Stimulated activated CD4-positive, alpha-beta T cell treated with anti-CD3 and anti-CD28 coated beads, Interleukin-12 subunit alpha, Interleukin-12 subunit beta, amount 100 ng/mL, for 48 hours (primary cell): Measurements from ENCODE around the gene CENPX.

Experiments
- DNase-seq, 3 donors: peaks; one replicate each; pipeline ENCODE4 v3.0.0-alpha.2; 2020; ENCODE audit warnings: low read depth in 2 of 3, low spot score in 1 of 3

Gene CENPX

DNA sequence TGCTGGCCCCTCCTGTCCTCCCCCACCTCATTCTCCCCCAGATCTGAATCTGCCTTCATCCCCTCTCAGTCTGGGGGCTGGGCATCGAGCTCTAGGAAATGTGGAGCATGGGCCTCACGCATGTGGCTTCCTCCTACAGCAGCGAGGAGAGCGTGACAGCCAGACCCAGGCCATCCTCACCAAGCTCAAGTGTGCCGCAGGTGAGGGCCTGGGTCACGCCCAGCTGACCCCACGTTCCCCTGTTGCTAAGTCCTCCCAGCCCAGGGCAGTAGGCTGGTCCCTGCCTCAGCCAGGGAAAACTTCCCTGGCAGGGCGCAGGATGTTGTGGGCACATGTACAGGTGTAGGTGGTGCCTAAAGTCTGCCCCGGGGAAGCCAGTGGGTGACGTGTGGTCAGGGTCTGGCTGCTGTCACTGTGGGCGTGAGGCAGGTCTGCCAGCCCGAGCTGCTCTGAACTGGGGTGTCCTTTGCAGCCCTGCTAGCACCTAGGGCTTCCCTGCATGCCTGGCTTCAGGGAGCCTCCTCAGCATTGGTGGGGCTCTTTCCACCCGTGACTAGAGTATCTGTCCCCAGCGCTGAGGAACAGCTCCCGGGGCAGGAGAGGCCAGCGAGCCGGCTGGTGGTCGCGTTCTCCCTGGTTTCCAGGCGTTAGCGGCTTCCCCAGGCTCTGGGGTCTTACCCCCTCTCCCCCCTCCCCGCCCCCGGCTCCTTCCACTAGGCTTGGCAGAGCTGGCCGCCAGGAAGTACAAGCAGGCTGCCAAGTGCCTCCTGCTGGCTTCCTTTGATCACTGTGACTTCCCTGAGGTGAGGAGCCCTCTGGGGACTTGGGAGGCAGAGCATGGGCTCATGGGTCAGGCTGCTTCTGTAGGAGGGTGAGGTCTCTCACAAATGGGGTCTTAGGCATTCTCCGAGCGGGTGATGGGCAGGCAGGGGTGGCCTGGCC, 32.6 kb upstream of the CENPX start:
- DNase-seq = no peak

DNA sequence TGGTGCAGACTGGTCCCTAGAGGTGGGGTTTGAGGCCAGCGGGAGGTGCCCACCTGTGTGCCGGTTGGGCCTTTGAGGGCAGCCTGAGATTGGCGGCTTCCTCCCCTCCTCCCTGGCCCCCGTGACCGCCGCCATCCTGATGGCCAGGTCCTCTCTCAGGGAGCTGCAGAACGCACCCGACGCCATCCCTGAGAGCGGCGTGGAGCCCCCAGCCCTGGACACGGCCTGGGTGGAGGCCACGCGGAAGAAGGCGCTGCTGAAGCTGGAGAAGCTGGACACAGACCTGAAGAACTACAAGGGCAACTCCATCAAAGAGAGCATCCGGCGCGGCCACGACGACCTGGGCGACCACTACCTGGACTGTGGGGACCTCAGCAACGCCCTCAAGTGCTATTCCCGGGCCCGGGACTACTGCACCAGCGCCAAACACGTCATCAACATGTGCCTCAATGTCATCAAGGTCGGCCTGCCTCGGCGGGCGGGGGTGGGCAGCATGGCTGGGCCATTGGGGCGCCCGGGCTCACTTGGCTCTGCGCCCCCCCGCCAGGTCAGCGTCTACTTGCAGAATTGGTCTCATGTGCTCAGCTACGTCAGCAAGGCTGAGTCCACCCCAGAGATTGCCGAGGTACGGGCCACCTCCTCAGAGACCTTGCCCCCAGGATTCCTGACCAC, 31.8 kb upstream of the CENPX start:
- DNase-seq = no peak

DNA sequence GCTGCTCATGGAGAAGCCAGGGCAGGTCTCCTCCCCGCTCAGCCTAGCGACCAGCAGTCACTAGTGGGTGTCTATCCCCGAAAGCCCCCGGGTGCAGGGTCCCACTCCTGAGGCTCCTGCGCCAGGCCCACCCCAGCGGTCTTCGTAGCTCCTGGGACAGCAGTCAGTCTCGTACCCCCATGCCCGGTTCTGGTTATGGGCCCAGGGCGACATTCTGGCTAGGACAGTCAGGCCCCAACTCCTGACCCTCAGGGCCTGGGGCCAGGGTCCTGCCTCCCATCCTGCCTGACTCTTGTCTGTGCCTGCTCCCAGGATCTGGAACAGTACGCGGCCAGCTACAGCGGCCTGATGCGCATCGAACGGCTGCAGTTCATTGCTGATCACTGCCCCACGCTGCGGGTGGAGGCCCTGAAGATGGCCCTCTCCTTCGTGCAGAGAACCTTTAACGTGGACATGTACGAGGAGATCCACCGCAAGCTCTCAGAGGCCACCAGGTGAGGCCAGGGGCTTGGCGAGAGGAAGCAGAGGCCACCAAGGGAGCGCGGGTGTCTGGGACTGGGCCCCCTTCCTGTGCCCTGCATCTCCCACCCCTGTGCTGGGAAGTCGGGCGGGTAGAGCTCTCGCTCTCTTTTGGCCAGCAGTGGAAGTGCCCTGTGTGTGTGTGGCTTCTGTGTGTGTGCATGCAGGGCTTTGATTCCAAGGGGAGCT, 31.0 kb upstream of the CENPX start:
- no peak for DNase-seq

DNA sequence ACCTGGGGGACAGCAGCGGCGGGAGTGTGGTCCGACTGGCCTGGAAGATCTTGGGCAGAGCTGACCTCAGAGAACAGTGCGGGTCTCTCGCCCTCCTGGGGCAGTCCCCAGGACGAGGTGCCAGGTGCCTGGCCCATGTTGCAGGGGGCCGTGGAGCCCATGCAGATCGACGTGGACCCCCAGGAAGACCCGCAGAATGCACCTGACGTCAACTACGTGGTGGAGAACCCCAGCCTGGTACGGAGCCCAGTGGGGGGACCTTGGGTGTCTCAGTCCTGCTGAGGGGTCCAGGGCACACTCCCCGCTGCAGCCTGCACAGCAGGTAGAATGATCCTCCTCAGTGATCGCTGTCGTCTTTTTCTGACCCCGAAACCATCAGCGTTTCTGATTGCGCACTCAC, 30.5 kb upstream of the CENPX start:
- DNase-seq = no peak

DNA sequence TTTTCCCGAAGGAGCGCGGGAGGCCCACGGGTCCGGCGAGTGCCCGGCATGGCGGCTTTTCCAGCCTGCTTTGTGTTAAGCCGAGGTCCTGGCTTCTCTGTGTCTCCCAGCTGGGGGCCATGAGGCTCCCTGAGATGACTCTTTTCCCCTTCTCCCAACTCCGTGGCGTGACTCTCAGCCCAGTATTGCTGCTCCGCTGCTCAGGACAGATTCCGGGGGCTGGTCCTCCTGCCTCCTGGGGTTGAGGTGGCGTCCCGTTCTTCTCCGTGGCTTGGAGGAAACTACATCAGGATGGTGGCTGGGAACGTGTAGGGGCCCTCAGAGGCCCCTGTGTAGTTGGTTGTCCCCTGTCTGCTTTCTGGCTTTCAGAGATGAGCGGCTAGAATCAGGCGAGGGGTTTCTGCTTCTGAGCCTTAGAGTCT, 30.0 kb upstream of the CENPX start:
- DNase-seq = no peak

DNA sequence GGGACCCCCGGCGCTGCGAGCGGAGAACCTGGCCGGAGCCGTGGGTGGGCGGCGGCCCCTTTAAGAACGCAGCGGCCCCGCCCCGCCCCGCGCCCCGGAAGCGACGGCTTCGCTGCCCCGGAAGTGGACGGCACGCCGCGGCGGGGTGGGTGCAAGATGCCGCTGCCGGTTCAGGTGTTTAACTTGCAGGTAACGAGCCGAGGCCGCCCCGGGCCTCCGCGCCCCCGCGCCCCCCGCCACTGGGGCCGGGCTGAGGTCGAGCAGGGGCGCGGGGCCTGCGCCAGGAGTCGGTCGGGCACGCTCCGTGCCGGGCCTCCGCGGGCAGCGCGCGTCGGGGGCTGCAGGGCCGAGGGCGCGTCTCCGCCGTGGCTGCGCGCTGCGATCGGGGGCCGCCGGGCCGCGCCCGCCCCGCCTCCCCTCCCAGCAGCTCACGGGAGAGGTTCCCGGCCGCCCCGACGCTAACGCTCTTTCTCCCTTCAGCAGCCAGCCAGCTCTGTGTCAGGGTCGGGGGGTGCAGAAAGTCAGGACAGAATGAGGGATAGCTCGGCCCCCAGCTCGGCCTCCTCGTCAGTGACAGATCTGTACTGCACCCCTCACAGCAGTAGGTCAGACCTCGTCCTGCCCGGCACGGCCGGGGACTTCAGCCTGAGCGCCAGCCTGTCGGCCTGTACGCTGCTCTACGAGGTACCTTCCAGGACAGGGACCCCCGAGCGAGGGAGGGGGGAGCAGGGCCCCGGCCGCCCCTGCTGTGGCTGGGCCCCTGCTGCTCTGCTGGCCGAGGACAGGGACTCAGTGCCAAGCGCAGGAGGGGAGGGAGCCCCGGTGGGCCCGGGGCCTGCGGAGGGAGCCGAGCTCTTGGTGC, 29.3 kb upstream of the CENPX start, which contains the start of the genes GPS1 and RFNG:
TSS of gene GPS1 (plus strand) at position 123 of the 862 bp plus-strand sequence. CDS start at position 157, 34 bp downstream.
TSS of gene RFNG (minus strand) at position 36 of the 862 bp plus-strand sequence. CDS start 45 bp downstream, outside the sequence.
- peak; percentile 53 to 81 (median 67) for DNase-seq

DNA sequence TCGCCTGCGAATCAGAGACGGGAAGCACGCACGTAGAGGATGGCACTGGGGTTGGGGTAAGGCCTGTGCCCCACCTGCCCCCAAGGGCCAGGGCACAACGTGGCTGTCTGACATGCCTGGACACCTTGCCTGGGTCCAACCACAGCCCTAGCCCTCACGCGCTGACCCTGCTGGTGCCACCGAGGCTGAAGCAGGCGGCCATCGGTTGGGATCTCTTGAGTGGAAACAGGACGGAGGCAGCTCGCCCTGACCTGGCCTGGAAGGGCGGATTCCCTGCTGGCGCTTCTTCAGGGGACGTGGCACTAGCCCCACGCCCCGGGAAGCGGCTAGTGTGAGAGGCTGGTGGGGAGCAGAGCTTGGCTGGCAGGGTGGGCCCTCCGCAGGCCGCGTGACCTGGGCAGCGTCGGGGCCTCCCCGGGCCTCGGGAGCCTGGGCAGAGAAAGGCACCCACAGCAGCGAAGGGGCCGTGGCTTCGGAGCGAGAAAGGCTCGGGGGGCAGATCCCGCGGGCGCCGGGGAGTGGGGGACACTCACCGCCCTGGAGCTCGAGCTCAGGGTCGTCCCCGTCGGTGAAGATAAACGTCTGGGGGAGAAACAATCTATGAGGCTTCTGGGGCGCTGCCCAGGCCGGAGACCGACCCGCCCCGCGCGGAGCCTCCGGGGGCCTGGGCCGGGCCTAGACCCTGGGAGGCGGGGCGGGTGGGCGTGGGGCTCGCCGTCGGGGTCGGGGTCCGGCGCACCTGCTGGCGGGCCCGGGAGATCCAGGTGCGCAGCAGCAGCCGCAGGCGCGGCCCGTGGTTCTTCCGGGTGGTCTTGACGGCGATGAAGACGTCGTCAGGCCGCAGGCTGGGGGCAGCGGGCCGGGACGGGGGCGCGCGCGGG, 28.3 kb upstream of the CENPX start:
- DNase-seq = no peak

DNA sequence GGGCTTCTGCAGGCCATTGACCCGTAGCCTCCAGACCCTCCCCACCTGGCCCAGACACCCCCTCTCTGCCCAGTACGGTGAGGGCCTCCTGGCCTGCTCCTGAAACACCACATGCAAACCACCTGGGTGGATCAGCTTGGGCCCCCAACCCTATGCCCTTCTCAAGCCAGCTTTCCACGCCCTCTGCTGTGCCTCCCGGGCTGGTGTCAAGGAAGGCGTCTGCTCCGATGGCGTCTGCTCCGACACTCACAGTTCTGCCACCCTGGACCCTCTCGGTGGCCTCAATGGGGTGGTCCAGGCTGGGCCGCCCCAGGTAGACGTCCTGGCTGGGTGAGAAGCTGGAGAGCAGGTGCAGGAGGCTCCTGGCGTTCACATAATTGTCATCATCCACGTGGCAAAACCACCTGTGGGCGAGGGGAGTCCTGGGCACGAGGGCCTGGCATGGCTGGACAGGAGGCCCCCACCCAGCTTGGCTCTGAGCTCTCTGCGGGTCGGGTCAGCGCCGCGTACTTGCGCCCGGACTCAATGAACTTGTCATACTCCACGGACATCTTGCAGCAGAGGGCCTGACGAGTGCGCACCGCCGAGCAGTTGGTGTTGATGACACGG, 27.6 kb upstream of the CENPX start:
- no peak for DNase-seq

DNA sequence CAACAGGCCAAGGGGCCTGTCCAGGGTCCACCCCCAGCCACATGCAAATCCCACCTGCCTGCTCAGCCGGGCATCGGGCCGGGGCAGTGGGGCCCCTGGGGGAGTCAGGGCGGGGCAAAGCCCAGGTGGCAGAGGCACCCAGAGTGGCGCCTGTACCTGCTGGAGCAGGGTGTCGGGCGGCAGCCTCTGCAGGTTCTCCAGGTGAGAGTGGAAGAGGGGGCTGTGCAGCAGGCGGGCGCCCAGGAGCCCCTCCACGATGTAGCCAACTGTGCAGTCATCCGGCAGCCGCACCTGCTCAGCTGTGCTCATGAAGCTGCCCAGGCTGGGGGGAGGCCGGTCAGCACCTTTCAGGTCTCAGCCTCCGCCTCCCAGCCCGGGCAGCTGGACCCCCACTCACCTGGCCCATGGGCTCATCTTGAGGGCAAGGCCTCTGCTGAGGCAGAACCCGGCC, 26.9 kb upstream of the CENPX start:
- no peak for DNase-seq

DNA sequence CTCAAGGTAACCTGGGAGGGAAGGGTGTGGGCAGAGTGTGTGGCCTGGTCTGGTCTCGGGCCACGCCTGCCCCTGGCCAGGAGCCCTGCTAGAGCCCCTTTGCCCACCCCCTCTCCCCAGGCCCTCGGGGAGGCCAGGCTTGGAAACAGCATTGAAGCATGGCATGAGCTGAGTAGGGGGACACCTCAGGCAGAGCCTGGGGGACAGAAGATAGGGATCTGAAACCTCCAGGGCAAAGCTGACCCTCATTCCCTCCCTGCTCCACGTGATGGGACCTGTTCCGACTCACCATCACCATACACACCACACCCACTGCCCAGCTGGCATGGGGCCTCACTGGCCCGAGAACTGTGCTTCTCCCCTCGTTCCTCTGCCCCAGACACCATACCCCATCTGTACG, 26.4 kb upstream of the CENPX start:
- DNase-seq = no peak

DNA sequence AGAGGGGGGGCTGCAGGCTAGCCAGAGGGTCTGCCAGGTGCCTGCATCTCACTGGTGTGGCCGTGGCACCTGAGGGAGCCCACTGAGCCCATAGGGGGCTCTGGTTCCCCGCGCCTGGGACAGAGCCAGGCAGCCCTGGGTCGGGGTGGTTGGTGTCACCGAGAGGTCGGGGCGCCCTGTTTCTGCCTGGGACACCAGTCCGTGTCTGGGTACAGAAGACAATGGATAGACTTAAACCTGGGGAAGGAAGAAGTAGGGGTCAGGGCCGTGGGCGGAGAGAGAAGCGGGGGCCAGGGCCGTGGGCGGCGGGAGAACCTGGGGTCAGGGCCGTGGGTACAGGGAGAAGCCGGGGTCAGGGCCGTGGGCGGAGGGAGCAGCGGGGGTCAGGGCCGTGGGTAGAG, 25.9 kb upstream of the CENPX start:
- no peak for DNase-seq

DNA sequence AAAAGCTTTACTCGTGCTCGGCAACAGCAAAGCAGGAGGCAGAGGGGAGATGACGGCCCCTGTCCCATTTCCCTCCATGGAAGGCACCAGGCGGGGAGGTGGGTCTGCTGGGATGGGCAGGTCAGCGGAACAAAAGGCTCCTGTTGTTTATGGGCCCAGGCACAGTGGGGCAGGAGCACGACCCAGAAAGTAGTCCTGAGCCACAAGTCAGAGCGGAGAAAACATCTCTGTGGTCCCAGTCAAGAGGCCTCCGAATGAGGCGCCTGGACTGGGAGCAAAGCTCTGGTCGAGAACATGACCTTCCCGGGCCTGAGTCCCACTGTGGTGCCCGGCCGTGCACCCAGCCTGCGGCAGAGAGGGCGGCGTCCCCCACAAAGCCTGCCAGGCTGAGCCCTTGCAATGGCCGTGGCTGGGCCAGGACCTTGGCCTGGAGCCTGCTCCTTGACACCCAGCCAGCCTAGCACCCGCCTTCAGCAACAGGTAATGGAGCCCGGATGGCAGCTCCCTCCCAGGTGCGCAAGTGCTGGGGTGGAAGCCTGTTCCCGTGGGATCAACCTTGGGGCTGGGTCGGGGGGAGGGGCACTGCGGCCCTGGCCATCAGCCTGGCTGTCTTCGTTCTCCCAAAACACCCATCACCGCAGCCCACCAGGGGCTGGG, 25.4 kb upstream of the CENPX start:
- DNase-seq = no peak

DNA sequence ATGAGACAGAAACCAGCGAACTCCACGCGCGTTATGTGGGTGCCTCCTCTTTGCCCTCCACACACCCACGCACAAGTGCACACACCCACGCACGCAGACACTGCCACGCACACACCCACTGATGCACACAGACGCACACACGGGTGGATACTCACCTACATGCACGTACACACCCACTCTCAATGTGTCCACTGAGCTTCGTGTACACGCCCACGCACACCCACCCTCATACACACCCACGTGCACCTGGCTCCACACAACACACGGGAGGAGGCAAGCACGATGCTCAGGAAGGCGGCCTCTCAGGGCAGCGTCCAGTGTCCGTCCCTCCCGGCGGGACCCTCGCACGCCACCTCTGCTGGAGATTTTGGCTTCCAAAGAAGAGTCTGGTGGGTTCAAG, 24.7 kb upstream of the CENPX start:
- DNase-seq = no peak

DNA sequence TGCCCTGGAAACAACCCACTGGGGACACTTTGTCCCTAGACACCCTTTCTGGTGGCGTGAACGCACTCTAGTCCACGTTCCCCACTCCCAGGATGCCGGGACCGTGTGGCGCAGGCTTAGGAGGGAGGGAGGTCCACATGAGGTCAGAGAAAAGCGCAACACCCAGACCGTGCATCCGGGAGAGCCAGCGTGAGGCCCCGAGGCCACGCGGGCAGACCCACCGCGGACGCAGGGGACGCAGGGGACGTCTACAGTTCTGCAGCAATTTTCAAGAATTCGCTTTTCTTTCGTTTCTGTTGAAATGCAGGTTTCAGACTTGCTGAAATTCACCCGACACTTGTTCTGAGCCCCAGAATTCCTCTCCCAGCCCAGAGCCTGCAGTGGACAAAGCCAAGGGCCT, 24.2 kb upstream of the CENPX start:
- DNase-seq = no peak

DNA sequence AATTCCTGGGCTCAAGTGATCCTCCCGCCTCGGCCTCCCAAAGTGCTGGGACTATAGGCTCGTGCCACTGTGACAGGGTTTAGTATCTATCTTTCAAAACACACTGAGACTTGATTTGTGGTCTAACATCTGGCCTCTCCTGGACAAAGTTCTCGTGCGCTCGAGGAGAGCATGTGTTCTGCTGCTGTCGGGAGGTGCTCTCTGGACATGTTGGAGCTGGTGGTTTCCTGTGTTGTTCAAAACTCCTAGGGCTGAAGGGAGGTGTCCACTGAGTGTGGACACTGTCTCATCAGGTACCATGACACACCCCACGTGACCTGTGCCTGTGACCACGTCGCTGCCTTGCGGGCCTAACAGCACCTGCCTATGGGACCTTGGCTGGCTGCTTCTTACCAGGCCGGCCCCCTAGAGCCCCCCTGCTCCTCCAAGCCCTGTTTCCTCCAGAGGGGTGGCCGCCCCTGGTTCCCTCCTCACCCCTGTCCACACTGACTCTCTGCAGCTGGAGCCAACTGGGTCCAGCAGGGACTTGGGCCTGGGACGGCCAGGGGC, 23.3 kb upstream of the CENPX start:
- no peak for DNase-seq

DNA sequence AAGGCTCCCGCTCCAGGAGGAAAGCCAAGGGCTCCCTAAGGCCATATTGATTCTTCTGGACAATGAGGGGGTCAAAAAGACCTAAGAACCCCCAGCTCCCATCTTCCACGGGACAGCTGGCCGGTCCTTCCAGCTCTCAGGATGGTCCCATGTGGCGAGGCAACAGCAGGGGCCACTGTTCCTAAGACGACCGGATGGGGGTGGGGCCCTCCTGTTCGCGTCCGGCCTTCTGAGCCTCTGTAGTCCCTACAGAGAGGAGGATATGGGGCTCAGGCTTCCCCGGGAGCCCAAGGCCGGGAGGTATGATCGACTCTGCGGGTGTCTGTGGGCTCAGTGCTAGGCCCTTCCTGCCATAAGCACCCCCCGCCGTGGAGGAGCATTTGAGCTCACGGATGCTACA, 20.8 kb upstream of the CENPX start:
- no peak for DNase-seq

DNA sequence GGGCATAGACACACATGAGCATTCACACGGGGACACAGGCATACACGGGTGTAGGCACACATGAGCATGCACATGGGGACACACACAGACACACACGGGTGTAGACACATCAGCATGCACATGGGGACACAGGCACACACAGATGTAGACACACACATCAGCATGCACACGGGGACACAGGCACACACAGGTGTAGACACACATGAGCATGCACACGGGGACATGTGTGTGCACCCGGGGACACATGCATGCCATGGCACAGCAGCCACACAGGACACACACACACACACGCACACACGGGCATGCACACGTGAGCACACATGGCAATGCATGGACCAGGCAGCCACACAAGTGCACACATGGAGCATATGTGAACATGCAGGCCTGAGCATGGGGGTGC, 20.0 kb upstream of the CENPX start:
- DNase-seq = no peak

DNA sequence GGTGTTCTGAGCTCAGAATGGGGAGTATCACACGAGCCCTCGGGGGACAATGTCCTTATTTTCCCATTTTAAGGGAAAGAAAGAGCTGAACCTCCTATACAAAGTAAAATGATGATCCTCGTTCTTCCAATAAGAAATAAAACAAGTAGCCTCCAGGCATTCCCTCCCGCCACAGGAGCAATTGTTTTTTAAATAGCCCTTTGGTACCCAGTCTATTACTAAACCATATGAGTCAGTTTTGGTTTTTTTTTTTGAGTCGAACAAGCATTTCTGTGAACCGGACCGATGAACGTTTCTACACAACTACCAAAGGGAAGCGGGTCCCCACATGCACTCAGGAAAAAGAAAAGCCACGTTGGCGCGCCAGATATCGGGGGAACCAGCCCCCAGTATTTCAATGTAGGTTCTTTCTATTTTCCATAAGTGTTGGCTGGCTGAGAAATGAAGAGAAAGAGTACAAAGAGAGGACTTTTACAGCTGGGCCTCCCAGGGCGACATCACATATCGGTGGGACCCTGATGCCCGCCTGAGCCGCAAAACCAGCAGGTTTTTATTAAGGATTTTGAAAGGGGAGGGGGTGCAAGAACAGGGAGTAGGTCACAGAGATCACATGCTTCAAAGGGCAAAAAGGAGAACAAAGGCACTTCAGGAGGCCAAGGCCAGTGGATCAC, 18.6 kb upstream of the CENPX start:
- DNase-seq = no peak
